Measurements from ENCODE around the gene PFKFB3.
"Not testable (repeated sequence)": the region's sequence is repeated elsewhere in the genome, so short reads cannot be mapped to it uniquely, and the experiment has no call there.

Gene PFKFB3

DNA sequence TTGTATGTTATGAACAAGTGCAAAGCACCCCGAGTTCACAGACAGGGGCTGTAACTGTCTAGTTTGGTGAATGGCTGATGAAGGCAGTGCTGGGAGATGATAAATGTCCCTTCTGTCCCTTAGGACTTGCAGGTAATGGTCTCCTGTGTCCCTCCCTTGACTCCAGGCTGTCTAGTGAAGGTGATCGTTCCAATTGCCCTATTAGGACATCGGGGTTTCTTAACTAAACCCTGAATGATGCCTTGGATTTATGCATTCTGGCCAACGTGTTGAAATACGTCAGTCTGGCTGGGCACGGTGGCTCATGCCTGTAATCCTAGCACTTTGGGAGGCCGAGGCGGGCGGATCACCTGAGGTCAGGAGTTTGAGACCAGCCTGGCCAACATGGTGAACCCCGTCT is 69.4 kb downstream of the PFKFB3 start:
- DNase-seq (ENCODE audit: low read depth) = no peak

- no peak for DNase-seq (ENCODE audit: low read depth)
Observed at GRCh38 chr10:6273351-6273750, 70.6 kb downstream of the PFKFB3 start.

DNA sequence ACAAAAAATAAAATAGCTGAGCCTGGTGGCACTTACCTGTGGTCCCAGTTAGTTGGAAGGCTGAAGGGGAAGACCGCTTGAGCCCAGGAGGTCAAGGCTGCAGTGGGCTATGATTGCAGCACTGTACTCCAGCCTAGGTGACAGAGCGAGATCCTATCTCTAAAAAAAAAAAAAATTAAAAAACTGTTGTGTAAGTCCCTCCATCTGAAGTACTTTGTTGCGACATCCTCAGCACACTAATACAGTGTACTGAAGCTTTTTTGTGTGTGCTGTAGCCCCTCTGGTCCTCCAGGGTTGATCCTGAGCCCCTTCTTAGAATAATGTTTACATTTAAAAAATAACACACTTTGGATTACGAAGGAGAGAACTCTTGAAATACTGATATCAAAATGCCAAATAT is 71.3 kb downstream of the PFKFB3 start:
- no peak for DNase-seq (ENCODE audit: low read depth)

DNA sequence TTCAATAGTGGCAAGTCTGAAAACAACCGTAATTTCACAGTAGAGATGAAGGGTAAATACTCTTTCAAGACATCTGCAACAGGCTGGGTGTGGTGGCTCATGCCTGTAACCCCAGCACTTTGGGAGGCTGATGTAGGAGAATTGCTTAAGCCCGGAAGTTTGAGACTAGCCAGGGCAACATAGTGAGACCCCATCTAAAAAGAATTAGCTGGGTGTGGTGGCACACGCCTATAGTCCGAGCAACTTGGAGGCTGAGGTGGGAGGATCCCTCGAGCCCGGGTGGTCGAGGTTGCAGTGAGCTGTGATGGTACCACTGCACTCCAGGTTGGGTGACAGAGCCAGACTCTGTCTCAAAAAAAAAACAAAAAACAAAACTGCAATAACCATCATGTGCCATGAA is 71.8 kb downstream of the PFKFB3 start:
- DNase-seq (ENCODE audit: low read depth) = no peak

- peak; percentile 98 for DNase-seq (ENCODE audit: low read depth)
Observed at GRCh38 chr10:6275022-6275997, 72.6 kb downstream of the PFKFB3 start.

GRCh38 chr10:6276356-6276755 is 73.6 kb downstream of the PFKFB3 start:
- no peak for DNase-seq (ENCODE audit: low read depth)

- no peak for DNase-seq (ENCODE audit: low read depth)
Observed at GRCh38 chr10:6278519-6279120, 75.9 kb downstream of the PFKFB3 start.

DNA sequence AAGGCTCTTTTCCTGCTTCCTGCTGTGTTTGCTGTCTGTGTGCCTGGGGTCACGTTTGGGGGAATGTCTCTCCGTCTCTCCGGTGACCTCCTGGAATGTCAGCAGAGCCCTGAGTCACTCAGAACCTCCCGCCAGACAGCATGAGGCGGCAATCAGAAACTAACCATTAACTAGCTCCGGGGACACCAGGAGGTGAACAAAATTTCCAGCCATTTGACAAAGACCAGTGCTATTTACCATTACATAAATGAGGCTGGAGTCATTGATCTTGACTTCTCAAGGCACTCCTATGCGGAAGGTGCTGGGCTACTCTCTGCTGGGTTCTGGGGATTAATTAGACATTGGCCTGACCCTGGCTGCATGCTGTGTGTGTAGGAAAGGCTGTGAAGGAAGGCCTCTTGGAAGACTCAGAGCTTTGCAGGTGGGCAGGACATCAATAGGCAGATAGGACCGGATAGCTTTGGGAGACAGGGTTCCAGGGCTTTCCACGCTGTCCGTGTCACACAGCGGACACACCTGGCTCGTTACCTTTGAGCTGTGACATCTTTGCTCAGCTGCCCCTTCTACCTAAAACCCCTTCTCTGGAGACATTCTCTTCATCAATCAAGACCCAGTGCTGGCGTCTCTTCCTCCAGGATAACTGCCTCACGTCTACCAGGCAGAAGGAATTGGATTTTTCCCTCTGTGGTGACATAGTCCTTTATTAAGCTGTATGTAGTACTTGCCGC is 77.0 kb downstream of the PFKFB3 start:
- peak; percentile 52 for DNase-seq (ENCODE audit: low read depth)

DNA sequence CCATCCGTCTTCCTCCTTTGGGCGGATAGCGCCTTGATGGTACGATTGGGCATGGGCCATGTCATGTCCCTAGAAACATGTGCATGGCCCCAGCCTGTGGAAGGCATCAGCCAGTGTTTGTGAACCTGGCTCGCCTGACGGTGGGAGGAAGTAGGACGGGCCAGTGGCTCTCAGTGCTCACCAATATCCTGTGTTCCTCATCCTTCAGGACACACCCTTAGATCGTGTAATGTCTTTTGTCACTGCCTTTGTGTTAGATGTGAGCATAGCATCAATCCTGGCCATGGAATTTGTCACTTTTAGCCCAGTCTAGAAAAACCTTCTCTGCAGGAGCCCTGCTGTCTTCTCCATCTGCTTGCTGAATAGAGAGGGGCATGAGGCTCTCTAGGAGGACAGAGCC is 77.6 kb downstream of the PFKFB3 start:
- DNase-seq (ENCODE audit: low read depth) = no peak

GRCh38 chr10:6282454-6282958 is 79.8 kb downstream of the PFKFB3 start:
- DNase-seq (ENCODE audit: low read depth) = no peak

DNA sequence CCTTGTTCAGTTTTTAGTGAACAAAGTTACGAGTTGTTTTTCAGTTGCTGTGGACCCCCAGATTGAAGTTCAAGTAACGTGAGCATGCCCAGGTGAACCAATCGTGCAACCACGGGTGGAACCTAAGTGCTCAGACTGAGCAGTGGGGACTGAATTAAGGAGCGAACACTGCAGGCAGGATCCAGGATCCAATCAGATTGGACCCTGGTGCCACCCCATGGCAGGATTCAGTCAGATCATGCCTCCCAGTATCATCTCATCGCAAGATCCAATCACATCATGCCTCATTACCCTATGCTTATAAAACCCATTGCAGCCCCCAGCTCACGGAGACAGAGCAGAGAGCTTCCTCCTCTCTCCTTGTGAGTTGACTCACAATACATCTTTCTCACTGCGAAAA is 80.9 kb downstream of the PFKFB3 start:
- no peak for DNase-seq (ENCODE audit: low read depth)

DNA sequence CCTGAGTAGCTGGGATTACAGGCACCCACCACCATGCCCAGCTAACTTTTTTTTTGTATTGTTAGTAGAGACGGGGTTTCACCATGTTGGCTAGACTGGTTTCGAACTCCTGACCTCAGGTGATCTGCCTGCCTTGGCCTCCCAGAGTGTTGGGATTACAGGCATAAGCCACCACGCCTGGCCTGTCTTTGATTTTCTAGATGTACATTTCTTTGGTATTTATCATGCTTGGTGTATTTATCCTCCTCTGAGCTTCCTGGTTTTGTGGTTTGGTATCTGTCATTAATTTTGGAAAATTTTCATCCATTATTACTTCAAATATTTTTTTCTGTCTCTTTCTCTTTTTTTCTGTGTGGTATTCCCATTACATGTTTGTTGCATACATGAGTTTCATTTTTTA is 87.9 kb downstream of the PFKFB3 start:
- not testable (repeated sequence) for DNase-seq (ENCODE audit: low read depth)

GRCh38 chr10:6292741-6293151 is 90.0 kb downstream of the PFKFB3 start:
- DNase-seq (ENCODE audit: low read depth) = no peak

DNA sequence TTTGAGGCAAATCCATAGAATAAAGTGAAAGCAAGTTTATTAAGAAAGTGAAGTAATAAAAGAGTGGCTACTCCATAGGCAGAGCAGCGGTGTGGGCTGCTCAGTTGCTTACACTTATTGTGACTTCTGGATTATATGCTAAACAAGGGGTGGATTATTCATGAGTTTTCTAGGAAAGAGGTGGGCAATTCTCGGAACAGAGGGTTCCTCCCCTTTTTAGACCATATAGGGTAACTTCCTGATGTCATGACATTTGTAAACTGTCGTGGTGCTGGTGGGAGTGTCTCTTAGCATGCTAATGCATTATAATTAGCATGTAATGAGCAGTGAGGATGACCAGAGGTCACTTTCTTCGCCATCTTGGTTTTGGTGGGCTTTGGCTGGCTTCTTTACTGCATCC is 93.7 kb downstream of the PFKFB3 start:
- DNase-seq (ENCODE audit: low read depth) = not testable (repeated sequence)

- DNase-seq (ENCODE audit: low read depth) = no peak
Observed at GRCh38 chr10:6296828-6297251, 94.1 kb downstream of the PFKFB3 start.

GRCh38 chr10:6297522-6297921 is 94.8 kb downstream of the PFKFB3 start:
- DNase-seq (ENCODE audit: low read depth) = no peak

GRCh38 chr10:6297951-6298381 is 95.2 kb downstream of the PFKFB3 start:
- DNase-seq (ENCODE audit: low read depth) = no peak

- DNase-seq (ENCODE audit: low read depth) = no peak
Observed at GRCh38 chr10:6298428-6298827, 95.7 kb downstream of the PFKFB3 start.

- DNase-seq (ENCODE audit: low read depth) = no peak
Observed at GRCh38 chr10:6299234-6299633, 96.5 kb downstream of the PFKFB3 start.

DNA sequence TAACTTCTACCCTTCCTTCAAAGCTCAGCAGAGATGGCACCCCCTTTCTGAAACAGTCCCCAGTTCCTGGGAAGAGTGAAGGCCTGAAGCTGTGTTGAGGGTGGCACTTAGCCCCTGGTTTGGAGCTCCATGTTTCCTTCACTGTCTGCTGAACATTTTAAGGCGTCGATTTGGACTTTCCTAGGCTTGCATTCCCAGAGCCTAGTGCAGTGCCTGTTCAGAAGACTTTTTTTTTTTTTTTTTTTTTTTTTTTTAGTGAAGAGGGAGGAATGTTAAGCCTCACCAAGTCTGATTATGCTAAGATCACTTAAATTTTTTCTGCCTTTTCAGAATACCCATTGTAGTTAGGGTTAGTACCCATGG is 97.0 kb downstream of the PFKFB3 start:
- no peak for DNase-seq (ENCODE audit: low read depth)

DNA sequence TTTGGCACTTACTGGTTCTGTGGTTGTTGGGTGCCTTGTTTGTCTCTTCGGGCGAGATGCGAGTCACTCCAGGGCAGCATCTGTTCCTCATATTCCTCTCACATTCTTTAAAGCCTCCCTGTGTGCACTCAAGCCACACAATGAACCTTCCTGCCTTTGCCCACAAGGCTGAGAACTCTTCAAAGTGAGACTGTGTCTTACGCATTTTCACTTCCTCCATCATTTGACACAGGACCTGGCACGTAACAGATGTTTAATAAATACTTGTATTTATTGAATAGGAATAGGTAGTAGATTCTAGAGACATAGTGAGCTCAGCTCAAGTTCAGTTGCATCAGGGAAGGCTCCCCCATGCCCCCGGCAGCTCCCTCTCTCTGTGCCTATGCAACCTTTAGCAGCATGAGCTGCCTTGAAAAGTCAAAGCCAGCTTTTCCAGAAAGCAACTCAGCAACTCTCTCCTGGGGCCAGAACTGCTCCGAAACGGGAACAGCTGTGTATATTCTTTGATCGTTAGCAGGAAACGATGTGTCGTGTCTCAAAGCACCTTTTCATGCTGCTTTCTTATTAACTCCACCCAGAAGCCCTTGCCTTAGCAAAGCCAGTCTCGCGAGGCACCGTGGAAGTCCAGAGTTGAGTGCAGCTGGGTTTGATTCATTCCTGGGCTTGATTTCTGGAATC is 97.5 kb downstream of the PFKFB3 start:
- peak; percentile 38 for DNase-seq (ENCODE audit: low read depth)

Data from GM04504 (cell line).